ENCODE data around the gene ARMS2. TPM values are rescaled to one million over a fixed set of nuclear protein-coding genes. Genes with fewer than 3 reads are reported as not detected.

ARMS2 gene
- total RNA-seq, 3 donors from 2014 or later: not detected

DNA sequence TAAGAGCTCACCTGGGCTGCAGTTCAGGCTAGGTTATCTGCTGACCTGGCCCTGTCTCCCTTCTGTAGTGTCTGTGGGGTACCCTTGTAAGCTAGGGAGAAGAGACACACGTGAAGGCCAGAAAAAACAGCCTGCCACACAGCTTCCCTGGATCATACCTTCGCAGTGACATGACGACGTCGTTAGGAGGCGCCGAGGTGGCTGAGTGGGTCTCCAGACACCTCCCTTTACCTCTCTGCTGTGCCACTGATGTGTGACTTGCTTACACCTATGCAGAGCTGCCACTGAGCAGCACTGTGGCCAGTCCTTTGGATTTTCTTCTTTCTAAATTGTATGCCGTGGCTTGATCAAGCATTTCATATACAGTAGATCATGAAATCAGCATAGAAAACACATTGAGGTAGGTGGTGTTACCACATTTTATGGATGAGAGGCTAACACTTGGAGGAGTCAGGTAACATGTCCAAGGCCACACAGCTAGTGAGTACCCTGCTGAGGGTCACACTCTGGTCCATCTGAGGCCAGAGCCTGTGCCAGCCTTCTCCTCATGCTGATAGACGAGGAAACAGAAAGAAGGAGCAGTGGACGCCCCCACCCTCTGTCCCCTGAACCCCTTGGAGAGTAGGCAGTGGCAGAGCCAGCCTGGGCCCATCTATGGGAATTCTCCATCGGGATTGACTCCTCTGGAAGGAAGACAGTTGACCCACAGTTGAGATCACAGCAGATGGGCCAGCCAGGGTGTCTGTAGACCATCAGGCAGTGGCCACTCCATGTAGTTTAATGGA, 30.0 kb downstream of the ARMS2 start:
- TF ChIP-seq, protein P1, sequence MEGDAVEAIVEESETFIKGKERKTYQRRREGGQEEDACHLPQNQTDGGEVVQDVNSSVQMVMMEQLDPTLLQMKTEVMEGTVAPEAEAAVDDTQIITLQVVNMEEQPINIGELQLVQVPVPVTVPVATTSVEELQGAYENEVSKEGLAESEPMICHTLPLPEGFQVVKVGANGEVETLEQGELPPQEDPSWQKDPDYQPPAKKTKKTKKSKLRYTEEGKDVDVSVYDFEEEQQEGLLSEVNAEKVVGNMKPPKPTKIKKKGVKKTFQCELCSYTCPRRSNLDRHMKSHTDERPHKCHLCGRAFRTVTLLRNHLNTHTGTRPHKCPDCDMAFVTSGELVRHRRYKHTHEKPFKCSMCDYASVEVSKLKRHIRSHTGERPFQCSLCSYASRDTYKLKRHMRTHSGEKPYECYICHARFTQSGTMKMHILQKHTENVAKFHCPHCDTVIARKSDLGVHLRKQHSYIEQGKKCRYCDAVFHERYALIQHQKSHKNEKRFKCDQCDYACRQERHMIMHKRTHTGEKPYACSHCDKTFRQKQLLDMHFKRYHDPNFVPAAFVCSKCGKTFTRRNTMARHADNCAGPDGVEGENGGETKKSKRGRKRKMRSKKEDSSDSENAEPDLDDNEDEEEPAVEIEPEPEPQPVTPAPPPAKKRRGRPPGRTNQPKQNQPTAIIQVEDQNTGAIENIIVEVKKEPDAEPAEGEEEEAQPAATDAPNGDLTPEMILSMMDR (IDR thresholded peaks at IDR 0.05): no peak
- TF ChIP-seq POLR2AphosphoS5 (IDR thresholded peaks at IDR 0.05) (no peak), POLR2A (IDR thresholded peaks at IDR 0.05) (no peak)
- intact Hi-C loops (cut with DNase I; ENCODE audit: low total_unique reads): no loop called here

GRCh38 chr10:122485670-122486069, 31.2 kb downstream of the ARMS2 start:
- Histone ChIP-seq H3K4me3 (peak overlapping the region in 1 of 3 donors; percentile 8), H3K27me3 (no peaks in the 10 kb centered on the region), H3K36me3 (no peaks in the 10 kb centered on the region), H3K4me1 (no peaks in the 10 kb centered on the region), H3K9me3 (no peaks in the 10 kb centered on the region), H3K27ac (peak overlapping the region; percentile 29 to 74)
- no peak for DNase-seq (ENCODE audit: low spot score in 2 of 2)
- peak in 1 of 3 donors; percentile 60 for TF ChIP-seq POLR2AphosphoS5 (IDR thresholded peaks at IDR 0.05)
- TF ChIP-seq POLR2A (IDR thresholded peaks at IDR 0.05): no peak
- TF ChIP-seq, protein P1 (IDR thresholded peaks at IDR 0.05): no peak
- intact Hi-C loops (cut with DNase I; ENCODE audit: low total_unique reads): no loop called here

More for the DNA sequence above, 30.0 kb downstream of the ARMS2 start:
- Histone ChIP-seq H3K4me3 (no peak overlapping the region), H3K9me3 (no peaks in the 10 kb centered on the region), H3K27me3 (no peaks in the 10 kb centered on the region), H3K36me3 (no peaks in the 10 kb centered on the region), H3K4me1 (no peaks in the 10 kb centered on the region), H3K27ac (peak overlapping the region in 1 of 2 donors; percentile 43)
- no peak for DNase-seq (ENCODE audit: low spot score in 2 of 2)

GRCh38 chr10:122486406-122487080, 32.1 kb downstream of the ARMS2 start:
- Histone ChIP-seq H3K4me3 (no peak overlapping the region), H3K36me3 (no peaks in the 10 kb centered on the region), H3K9me3 (no peaks in the 10 kb centered on the region), H3K27me3 (no peaks in the 10 kb centered on the region), H3K27ac (no peak overlapping the region), H3K4me1 (no peaks in the 10 kb centered on the region)
- intact Hi-C loops (cut with DNase I; ENCODE audit: low total_unique reads): no loop called here
- TF ChIP-seq POLR2A (IDR thresholded peaks at IDR 0.05) (no peak), POLR2AphosphoS5 (IDR thresholded peaks at IDR 0.05) (no peak)
- TF ChIP-seq, protein P1 (IDR thresholded peaks at IDR 0.05): no peak
- DNase-seq (ENCODE audit: low spot score in 2 of 2): no peak

GRCh38 chr10:122487174-122487765, 32.8 kb downstream of the ARMS2 start:
- H3K4me1 ChIP-seq: no peaks in the 10 kb centered on the region
- no peak overlapping the region for H3K4me3 ChIP-seq
- intact Hi-C loops (cut with DNase I; ENCODE audit: low total_unique reads): no loop called here
- no peaks in the 10 kb centered on the region for H3K9me3 ChIP-seq
- no peaks in the 10 kb centered on the region for H3K36me3 ChIP-seq
- no peak overlapping the region for H3K27ac ChIP-seq
- no peak for DNase-seq (ENCODE audit: low spot score in 2 of 2)
- TF ChIP-seq, protein P1 (IDR thresholded peaks at IDR 0.05): no peak
- TF ChIP-seq POLR2A (IDR thresholded peaks at IDR 0.05): no peak
- TF ChIP-seq POLR2AphosphoS5 (IDR thresholded peaks at IDR 0.05): no peak
- H3K27me3 ChIP-seq: no peaks in the 10 kb centered on the region

DNA sequence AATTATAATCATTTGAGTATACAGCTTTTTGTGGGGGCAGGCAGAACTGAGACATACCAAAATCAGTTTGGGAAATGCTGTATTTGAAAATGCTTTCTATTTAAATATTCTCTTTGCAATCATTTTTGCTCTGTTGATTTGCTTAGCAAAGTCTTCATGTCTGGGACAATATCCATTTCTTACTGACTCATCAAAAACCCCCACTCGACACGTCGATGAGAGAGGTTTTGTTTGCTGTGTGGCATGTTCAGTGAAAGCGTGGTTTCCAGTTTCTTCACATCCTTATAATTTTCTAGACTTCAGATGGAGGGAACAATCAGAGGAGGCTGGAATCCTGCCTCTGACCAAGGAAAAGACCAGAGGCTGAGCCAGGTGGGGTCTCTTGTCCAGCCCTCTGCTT, 35.8 kb downstream of the ARMS2 start:
- Histone ChIP-seq H3K4me3 (no peak overlapping the region), H3K27ac (peak overlapping the region; percentile 81 to 88), H3K27me3 (no peaks in the 10 kb centered on the region), H3K36me3 (no peaks in the 10 kb centered on the region), H3K4me1 (peaks cover 6 to 13% of the 10 kb centered on the region in 2 donors), H3K9me3 (no peaks in the 10 kb centered on the region)
- intact Hi-C loops (cut with DNase I; ENCODE audit: low total_unique reads): no loop called here
- DNase-seq (ENCODE audit: low spot score in 2 of 2): no peak
- TF ChIP-seq, protein P1 (IDR thresholded peaks at IDR 0.05): no peak
- TF ChIP-seq POLR2A (IDR thresholded peaks at IDR 0.05) (no peak), POLR2AphosphoS5 (IDR thresholded peaks at IDR 0.05) (no peak)

Data from breast epithelium (tissue), 4 donors.